Measurements from ENCODE around the gene ACKR2.

DNA sequence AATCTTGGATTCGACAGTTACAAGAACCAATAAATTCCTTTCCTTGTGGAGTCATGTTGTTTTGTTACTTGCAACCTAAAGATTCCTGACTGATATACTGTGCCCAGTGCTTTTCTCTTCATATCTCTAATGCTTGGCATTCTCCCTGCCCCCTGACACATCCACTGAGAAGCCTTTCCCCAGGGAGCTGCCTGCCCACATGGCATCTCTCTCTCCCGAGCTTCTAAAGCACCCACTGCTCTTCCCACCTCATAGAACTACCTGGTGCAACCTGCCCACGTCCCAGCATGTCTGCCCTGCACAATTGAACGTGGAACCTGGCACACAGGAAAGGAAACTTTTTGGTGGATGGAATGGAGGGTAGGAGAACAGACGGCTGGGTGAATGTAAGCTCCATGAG lies 59.6 kb downstream of the ACKR2 start:
- TF ChIP-seq MYC (IDR thresholded peaks at IDR 0.05; ENCODE audit: low read depth, low read length) (no peak), POLR2A (IDR thresholded peaks at IDR 0.05; ENCODE audit: extremely low read depth, insufficient read length) (no peak)
- TF ChIP-seq, protein P1, sequence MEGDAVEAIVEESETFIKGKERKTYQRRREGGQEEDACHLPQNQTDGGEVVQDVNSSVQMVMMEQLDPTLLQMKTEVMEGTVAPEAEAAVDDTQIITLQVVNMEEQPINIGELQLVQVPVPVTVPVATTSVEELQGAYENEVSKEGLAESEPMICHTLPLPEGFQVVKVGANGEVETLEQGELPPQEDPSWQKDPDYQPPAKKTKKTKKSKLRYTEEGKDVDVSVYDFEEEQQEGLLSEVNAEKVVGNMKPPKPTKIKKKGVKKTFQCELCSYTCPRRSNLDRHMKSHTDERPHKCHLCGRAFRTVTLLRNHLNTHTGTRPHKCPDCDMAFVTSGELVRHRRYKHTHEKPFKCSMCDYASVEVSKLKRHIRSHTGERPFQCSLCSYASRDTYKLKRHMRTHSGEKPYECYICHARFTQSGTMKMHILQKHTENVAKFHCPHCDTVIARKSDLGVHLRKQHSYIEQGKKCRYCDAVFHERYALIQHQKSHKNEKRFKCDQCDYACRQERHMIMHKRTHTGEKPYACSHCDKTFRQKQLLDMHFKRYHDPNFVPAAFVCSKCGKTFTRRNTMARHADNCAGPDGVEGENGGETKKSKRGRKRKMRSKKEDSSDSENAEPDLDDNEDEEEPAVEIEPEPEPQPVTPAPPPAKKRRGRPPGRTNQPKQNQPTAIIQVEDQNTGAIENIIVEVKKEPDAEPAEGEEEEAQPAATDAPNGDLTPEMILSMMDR (IDR thresholded peaks at IDR 0.05; ENCODE audit: low read depth, low read length) = no peak
